ENCODE data around the gene CORO2A. TPM values are rescaled to one million over a fixed set of nuclear protein-coding genes. Genes with fewer than 3 reads are reported as not detected.

Gene CORO2A
- total and polyA plus RNA-seq, 7 donors: 1.2 to 39.6 (median 1.8) TPM

GRCh38 chr9:98230789-98231188 is 38.4 kb upstream of the CORO2A start:
- DNase-seq: no peak
- WGBS, 2 donors: 82 to 92% methylated on average over 6 of the region's 6 CpGs
- Histone ChIP-seq H3K27ac (no peak overlapping the region), H3K9me3 (no peaks in the 10 kb centered on the region), H3K36me3 (peaks cover 0 to 37% (median 2%) of the 10 kb centered on the region in 4 donors), H3K27me3 (no peaks in the 10 kb centered on the region), H3K4me3 (no peak overlapping the region), H3K4me1 (no peaks in the 10 kb centered on the region)
- TF ChIP-seq CTCF (IDR thresholded peaks at IDR 0.05) (no peak), EP300 (IDR thresholded peaks at IDR 0.05) (no peak), POLR2AphosphoS5 (IDR thresholded peaks at IDR 0.05) (no peak), POLR2A (IDR thresholded peaks at IDR 0.05) (no peak)
- intact Hi-C loops (cut with DNase I): no loop called here

GRCh38 chr9:98230304-98230703 is 37.9 kb upstream of the CORO2A start:
- no peaks in the 10 kb centered on the region for H3K27me3 ChIP-seq
- no peak overlapping the region for H3K27ac ChIP-seq
- H3K4me3 ChIP-seq: no peak overlapping the region
- no peaks in the 10 kb centered on the region for H3K9me3 ChIP-seq
- H3K36me3 ChIP-seq: peaks cover 0 to 40% (median 2%) of the 10 kb centered on the region in 4 donors
- intact Hi-C loops (cut with DNase I): no loop called here
- H3K4me1 ChIP-seq: no peaks in the 10 kb centered on the region
- peak; percentile 30 for DNase-seq
- WGBS, 2 donors: 30 to 70% methylated on average over 6 of the region's 6 CpGs
- no peak for TF ChIP-seq POLR2AphosphoS5 (IDR thresholded peaks at IDR 0.05)
- no peak for TF ChIP-seq CTCF (IDR thresholded peaks at IDR 0.05)
- no peak for TF ChIP-seq POLR2A (IDR thresholded peaks at IDR 0.05)
- TF ChIP-seq EP300 (IDR thresholded peaks at IDR 0.05): no peak

- no peak overlapping the region for H3K27ac ChIP-seq
- 83 to 91% methylated on average over 3 of the region's 3 CpGs for WGBS, 2 donors
- no peak overlapping the region for H3K4me3 ChIP-seq
- intact Hi-C loops (cut with DNase I): no loop called here
- peaks cover 0 to 40% (median 2%) of the 10 kb centered on the region in 4 donors for H3K36me3 ChIP-seq
- no peaks in the 10 kb centered on the region for H3K27me3 ChIP-seq
- H3K9me3 ChIP-seq: no peaks in the 10 kb centered on the region
- no peak for TF ChIP-seq CTCF (IDR thresholded peaks at IDR 0.05)
- no peak for TF ChIP-seq EP300 (IDR thresholded peaks at IDR 0.05)
- TF ChIP-seq POLR2A (IDR thresholded peaks at IDR 0.05): no peak
- TF ChIP-seq POLR2AphosphoS5 (IDR thresholded peaks at IDR 0.05): no peak
- DNase-seq: peak; percentile 14
- H3K4me1 ChIP-seq: no peaks in the 10 kb centered on the region
These were observed 37.2 kb upstream of the CORO2A start for GRCh38 chr9:98229620-98230019.

- no peak for DNase-seq
- H3K36me3 ChIP-seq: peaks cover 0 to 40% (median 2%) of the 10 kb centered on the region in 4 donors
- TF ChIP-seq CTCF (IDR thresholded peaks at IDR 0.05): no peak
- TF ChIP-seq POLR2AphosphoS5 (IDR thresholded peaks at IDR 0.05): no peak
- no peak for TF ChIP-seq EP300 (IDR thresholded peaks at IDR 0.05)
- no peak for TF ChIP-seq POLR2A (IDR thresholded peaks at IDR 0.05)
- H3K9me3 ChIP-seq: no peaks in the 10 kb centered on the region
- H3K4me3 ChIP-seq: no peak overlapping the region
- no peaks in the 10 kb centered on the region for H3K4me1 ChIP-seq
- intact Hi-C loops (cut with DNase I): no loop called here
- WGBS, 2 donors: 88 to 89% methylated on average over 4 of the region's 4 CpGs
- no peaks in the 10 kb centered on the region for H3K27me3 ChIP-seq
- H3K27ac ChIP-seq: no peak overlapping the region
These were observed 36.6 kb upstream of the CORO2A start for GRCh38 chr9:98229090-98229395.

- intact Hi-C loops (cut with DNase I): no loop called here
- peaks cover 0 to 40% (median 2%) of the 10 kb centered on the region in 4 donors for H3K36me3 ChIP-seq
- no peaks in the 10 kb centered on the region for H3K4me1 ChIP-seq
- no peaks in the 10 kb centered on the region for H3K9me3 ChIP-seq
- TF ChIP-seq CTCF (IDR thresholded peaks at IDR 0.05) (no peak), POLR2AphosphoS5 (IDR thresholded peaks at IDR 0.05) (no peak), POLR2A (IDR thresholded peaks at IDR 0.05) (no peak), EP300 (IDR thresholded peaks at IDR 0.05) (no peak)
- no peak overlapping the region for H3K4me3 ChIP-seq
- WGBS, 2 donors: 76 to 83% methylated on average over 10 of the region's 10 CpGs
- no peaks in the 10 kb centered on the region for H3K27me3 ChIP-seq
- DNase-seq: peak; percentile 12
- H3K27ac ChIP-seq: no peak overlapping the region
These were observed 36.1 kb upstream of the CORO2A start for GRCh38 chr9:98228392-98229089.
